ENCODE measurements around the gene ORMDL2. TPM values are rescaled to one million over a fixed set of nuclear protein-coding genes. Genes with fewer than 3 reads are reported as not detected.
"Not testable (repeated sequence)": the region's sequence is repeated elsewhere in the genome, so short reads cannot be mapped to it uniquely, and the experiment has no call there.

The ORMDL2 gene
- total RNA-seq, 1 donor from 2014 or later, result 66.2 TPM

DNA sequence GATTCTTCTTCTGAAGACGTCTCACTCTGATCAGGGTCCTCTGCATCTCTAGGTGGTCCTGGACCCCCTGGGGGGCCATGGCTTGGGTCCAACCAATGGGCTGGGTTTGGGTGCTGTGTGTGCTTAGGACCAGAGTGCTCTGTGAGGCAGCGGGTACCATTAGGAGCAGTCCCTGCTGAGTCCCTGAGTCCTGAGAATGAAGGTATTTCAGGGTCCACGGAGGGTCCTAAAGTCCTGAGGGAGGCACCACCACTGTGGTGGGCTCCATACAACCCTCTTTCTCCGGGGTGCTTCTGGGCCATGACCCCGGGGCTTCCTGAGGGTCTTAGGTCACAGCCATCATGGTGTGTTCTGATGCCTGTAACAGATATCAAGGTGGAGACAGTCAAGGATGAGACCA lies 10.5 kb downstream of the ORMDL2 start:
- no peak for DNase-seq (ENCODE audit: low spot score)

DNA sequence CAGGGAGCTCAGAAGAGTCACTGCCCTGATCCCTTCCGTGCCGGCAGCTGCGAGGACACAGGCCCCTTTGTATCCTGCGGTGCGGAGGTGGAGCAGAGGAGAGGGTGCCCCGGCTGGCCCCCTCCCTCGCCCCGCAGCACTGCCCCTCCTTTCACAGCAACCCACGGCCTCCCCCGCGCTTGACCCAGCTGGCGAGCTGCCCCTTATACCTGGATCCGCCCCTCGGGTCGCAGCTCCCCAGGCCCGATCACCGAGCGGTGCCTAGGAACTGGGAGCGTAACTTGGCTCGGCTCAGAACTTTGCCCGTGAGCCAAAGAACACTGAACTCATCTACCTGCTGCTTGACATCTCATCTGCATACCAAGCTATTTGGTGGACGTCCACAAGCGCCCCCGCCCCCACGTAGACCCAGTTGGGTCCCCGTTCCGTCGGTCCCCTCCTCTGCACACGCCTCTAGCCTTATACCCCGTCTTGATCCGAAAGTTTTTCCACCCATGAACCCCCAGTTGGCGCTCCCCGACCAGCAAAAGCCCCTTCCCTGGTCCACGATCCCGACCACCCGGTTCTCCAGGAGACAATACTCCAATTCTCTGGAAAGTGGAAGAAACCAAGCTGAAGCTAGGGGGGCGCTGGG lies 12.2 kb downstream of the ORMDL2 start:
- no peak for DNase-seq (ENCODE audit: low spot score)

GRCh38 chr12:55830601-55831446 lies 13.0 kb downstream of the ORMDL2 start:
- DNase-seq (ENCODE audit: low spot score), result peak; percentile 64

DNA sequence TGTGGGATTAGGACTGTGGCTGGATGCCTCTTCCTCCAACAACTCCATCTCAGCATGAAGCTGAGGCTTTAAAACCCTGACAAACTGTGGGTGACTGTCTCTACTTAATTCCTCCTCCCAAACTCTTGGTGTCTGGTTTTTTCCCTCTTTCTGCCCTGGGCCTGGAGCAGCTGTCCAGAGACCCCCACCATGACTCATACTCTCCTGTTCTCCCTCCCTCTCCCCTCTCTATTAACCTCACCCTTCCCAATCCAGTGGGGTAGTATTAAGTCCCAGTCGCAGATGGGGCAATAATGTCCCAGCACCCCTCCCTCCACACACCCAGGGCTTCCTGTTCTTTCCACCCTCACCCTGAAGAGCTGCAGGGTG lies 13.6 kb downstream of the ORMDL2 start:
- DNase-seq (ENCODE audit: low spot score), result no peak

DNA sequence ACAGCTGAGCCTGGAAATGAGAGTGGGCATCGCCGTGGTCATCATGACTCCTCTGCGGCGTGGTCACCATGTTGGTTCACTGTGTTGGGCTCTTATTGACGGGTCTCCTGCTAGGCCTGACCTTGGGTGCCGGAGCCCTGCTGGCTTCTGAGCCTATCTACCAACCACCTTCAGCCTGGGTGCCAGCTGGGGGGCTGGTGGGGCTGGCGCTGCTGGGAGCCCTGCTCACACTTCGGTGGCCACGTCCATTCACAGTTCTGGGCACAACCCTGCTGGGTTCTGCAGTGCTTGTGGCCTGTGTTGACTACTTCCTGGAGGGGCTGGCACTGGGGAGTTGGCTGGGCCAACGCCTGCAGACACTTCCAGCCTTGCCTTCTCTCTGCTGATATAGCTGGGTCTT lies 15.2 kb downstream of the ORMDL2 start:
- DNase-seq (ENCODE audit: low spot score), result no peak

DNA sequence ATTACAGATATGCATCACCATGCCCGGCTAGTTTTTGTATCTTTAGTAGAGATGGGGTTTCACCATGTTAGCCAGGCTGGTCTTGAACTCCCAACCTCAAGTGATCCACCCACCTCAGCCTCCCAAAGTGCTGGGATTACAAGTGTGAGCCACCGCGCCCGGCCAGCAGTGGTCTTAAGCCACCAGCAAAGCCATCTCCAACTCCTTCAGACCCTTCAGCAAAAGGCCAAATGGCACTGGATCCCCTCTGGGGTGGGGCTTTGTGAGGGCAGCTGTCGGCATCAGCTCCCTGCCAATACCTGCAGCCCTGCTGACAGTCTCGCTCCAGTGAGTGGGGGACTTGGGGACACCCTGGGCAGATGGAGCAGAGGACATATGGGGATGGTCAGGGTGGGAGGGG lies 16.6 kb downstream of the ORMDL2 start:
- not testable (repeated sequence) for DNase-seq (ENCODE audit: low spot score)

GRCh38 chr12:55838361-55838760 lies 20.5 kb downstream of the ORMDL2 start:
- no peak for DNase-seq (ENCODE audit: low spot score)

DNA sequence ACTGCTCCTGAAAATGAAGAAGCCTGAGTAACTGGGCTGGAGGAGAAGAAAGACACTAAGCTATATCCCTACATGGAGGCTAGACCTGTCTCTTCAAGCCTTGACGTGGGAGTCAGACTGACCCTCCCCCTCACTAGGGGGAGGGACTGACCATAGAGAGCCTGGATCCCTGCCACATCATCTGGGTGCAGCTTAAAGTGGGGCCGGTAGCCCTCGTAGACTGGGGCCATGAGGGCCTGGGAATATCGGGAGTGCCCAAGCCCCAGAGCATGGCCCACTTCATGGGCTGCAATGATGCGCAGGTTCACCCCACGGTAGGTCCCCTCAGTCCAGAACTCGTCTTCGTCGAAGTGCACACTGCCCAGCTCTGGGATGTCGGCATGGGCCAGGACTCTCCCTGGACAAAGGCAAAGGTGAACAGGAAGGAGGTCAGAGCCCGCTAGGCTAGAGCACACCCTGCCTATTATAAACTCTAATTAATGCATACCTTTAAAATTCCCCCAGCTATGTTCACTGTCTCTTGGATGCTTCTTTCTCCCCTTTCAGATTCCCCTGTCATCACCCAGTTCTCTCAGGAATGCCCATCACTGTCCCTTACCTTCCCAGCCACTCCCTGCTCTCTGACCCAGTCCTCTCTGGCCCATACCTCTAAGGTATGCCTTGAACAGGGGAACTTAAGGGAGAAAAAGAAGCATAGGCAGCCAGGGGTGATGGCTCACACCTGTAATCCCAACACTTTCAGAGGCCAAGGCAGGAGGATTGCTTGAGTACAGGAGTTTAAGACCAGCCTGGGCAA lies 21.7 kb downstream of the ORMDL2 start:
- DNase-seq (ENCODE audit: low spot score), result no peak

DNA sequence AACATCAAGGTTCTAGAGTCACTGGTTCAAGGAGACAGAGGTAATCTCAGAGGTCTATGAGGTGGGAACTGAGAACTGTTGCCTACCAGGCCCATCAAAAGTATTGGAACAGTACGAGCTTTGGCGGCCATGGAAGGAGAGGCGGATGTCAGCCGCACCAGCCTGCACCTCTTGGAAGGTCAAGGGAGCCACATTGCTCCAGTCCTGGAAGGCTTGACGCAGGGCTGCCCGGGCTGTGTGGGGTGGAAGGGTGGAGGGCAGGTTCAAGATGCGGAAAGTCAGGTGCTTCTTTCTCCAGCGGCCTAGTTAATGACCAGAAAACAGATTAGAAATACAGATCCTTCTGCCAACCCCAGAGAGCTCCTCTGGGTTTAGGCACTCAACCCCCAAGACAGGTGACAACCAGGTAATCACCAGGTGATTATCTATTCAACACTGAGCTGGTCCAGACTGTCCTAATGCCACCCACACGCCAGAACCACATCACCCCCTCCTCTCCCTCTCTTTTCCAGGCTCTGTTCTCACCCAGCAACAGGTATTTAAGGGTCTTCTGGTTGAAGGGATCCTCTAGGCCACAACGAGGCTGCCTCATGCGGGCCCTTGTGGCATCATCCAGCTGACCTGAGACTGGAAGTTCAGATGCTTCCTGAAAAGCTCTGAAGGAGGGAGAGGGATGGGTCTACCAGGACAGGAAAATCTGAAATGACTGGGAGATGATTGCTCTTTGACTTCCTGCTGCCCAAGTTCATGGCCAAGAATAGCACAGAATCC lies 22.9 kb downstream of the ORMDL2 start:
- DNase-seq (ENCODE audit: low spot score), result no peak

DNA sequence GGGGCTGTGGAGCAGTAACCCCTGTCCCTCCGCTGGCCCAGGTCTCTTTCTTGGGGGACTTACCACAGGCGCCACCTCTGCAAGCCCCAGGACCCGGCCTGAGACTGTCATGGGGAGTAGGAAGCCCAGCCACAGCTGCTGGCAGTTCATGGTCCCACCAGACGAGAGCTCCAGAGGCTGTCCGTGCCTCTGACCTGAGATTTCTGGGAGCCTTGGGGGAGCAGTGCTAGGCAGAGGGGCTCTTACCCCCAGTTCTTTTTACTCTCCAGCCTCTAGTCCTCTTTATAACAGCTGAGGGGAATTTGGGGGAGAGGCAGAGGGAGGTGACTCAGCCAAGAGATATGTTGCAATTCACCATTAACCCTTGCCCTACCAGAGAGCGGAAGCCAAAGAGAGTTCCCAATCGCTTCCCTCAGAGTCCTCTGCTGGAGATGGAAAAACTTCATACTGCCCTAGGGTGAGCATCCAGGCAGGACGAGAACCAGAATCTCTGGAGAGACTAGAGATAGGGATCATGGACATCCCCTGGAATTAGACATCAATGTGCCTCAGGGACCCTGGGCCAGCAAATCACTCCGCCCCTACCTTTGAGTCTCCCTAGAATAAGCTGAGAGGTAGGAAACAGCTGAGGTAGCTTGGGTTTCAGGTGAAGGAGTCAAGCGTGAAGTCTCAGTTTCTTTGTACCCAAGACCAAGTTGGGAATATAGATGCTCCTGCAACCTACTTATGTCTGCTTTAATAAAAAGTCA lies 25.0 kb downstream of the ORMDL2 start, which contains the start of gene MMP19:
TSS of gene MMP19 (minus strand) at position 256 of the 749 bp plus-strand sequence. CDS start at position 150, 106 bp downstream.
- DNase-seq (ENCODE audit: low spot score), result no peak

- no peak for DNase-seq (ENCODE audit: low spot score)
Measured at GRCh38 chr12:55843431-55843830, 25.6 kb downstream of the ORMDL2 start.

DNA sequence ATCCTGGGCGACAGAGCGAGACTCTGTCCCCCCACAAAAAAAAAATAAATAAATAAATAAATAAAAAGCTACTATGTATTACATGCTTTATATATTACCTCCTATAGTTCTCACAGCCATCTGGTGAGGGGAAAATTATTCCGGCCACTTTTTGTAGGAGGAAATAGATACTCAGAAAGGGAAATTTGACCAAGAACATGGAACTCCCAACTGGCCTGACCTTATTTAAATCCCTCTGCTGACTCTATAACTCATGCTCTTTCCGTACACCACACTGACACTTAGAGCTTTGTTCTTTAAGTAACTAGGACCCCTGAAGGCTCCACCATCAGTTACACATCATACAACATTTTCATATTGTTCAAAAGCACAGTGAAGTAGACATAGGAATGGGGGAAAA lies 27.1 kb downstream of the ORMDL2 start:
- DNase-seq (ENCODE audit: low spot score), result no peak

- no peak for DNase-seq (ENCODE audit: low spot score)
Measured at GRCh38 chr12:55845361-55845760, 27.5 kb downstream of the ORMDL2 start.

- DNase-seq (ENCODE audit: low spot score), result no peak
Measured at GRCh38 chr12:55845785-55846496, 28.1 kb downstream of the ORMDL2 start.

- no peak for DNase-seq (ENCODE audit: low spot score)
Measured at GRCh38 chr12:55847033-55847432, 29.2 kb downstream of the ORMDL2 start.

DNA sequence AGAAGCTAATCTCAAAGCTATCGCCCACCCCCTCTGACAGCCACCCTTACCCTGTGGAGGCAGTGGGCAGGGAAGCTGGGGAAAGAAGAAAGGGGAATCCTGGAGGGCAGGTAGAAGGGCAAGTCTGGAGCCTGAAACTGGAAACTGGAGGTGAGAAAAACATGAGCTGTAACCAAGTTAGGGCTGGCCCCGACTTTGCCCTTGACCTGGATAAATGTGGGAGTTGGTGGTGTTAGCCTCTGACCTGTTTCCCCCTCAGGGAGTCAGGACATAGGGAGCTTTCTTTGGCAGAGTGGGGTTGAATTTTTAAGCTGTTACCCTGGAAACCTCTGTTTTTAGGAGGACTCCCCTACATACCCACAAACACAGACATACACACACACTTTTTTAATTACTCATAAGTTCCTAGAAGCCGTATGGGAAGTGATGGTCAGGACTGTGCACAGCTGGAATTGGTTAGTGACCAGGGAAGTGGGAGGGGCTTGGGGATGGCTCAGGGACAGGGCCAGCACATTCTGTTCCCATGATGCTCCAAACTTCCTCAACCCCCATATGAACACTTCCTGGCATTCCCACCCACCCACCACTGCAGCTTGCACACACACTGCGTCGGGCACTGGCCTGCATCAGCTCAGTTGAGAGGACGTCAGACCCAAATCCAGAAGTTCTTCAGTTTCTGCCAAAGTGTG lies 29.9 kb downstream of the ORMDL2 start:
- peak; percentile 87 for DNase-seq (ENCODE audit: low spot score)

- no peak for DNase-seq (ENCODE audit: low spot score)
Measured at GRCh38 chr12:55849616-55850343, 31.9 kb downstream of the ORMDL2 start.

DNA sequence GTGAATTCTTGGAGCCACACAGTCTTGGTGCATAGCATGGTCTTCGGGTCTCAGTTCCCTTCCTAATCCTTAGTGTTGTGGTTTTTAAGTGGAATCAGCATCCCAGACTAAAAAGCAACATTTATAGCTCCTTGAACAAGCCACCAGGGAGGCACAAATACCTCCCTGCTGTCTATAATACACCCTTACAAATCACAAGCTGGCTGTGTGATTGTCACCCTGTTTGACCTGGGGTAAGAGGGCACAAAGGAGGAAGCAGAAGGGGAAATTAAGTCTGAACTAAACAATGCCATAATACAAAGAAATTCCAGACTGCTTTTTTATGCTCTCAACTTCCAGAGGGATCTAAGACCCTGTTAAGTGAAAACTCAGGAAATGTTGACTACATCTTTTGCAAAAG lies 32.6 kb downstream of the ORMDL2 start:
- no peak for DNase-seq (ENCODE audit: low spot score)

- no peak for DNase-seq (ENCODE audit: low spot score)
Measured at GRCh38 chr12:55850893-55851292, 33.1 kb downstream of the ORMDL2 start.
